Subcutaneous abdominal adipose tissue (tissue), 5 donors: ENCODE measurements around the gene NRIP1.

ENCODE experiments used
- H3K27ac ChIP-seq: one replicate; pipeline ENCODE4 v1.7.0; 2013; ENCODE audit warnings: low read depth, mild to moderate bottlenecking, inconsistent platforms, low read length, moderate library complexity
- H3K27me3 ChIP-seq, 5 donors: one replicate each; pipeline ENCODE4 v1.7.0; 2013; ENCODE audit warnings: low read length in 5 of 5, inconsistent platforms in 1 of 5; ENCODE audit not compliant: control insufficient read depth in 5 of 5, insufficient read depth in 4 of 5
- H3K36me3 ChIP-seq, 5 donors: one replicate each; pipeline ENCODE4 v1.7.0; 2013; ENCODE audit warnings: low read length in 5 of 5; ENCODE audit not compliant: control insufficient read depth in 5 of 5, insufficient read depth in 5 of 5
- H3K4me1 ChIP-seq, 5 donors: one replicate each; pipeline ENCODE4 v1.7.0; 2013; ENCODE audit warnings: low read length in 5 of 5, mild to moderate bottlenecking in 3 of 5, moderate library complexity in 1 of 5; ENCODE audit not compliant: control insufficient read depth in 5 of 5, insufficient read depth in 5 of 5
- H3K4me3 ChIP-seq, 5 donors: one replicate each; pipeline ENCODE4 v1.7.0; 2013; ENCODE audit warnings: low read length in 5 of 5, low read depth in 1 of 5
- H3K9ac ChIP-seq, 5 donors: one replicate each; pipeline ENCODE4 v1.7.0; 2013; ENCODE audit warnings: low read length in 5 of 5, mild to moderate bottlenecking in 4 of 5, moderate library complexity in 3 of 5
- H3K9me3 ChIP-seq, 5 donors: one replicate each; pipeline ENCODE4 v1.7.0; 2013; ENCODE audit warnings: low read length in 5 of 5; ENCODE audit not compliant: control insufficient read depth in 5 of 5
- donor health status: healthy.
- donor health status: healthy.
- donor health status: healthy.
- donor health status: healthy.
- donor health status: healthy.

The NRIP1 gene

DNA sequence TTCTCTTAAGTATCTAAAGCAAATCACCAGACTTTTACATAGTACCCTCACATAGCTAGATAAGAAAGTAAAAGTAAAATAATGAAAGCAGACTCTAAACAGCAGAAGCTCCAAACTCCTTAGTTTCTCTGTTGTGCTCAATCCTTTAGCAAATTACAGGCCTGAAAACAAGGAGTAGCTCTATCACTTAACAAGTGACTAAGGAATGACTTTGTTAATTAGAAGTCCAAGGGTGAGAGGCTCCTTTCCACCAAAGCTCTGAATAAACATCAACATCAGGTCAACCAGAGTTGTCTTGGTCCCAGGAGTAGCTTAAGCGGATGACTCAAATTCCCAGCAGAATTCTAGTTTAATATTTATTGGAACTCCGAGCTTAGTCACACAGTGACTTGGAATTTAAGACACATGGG is 5.9 kb downstream of the NRIP1 start:
- Histone ChIP-seq H3K4me1 (peaks cover 8 to 83% (median 80%) of the 10 kb centered on the region in 5 donors), H3K9ac (peak overlapping the region in 3 of 5 donors; percentile 26 to 84 (median 71))

GRCh38 chr21:15057285-15057684 is 7.5 kb downstream of the NRIP1 start:
- H3K4me1 ChIP-seq = peaks cover 8 to 91% (median 82%) of the 10 kb centered on the region in 5 donors
- no peaks in the 10 kb centered on the region for H3K9me3 ChIP-seq
- H3K27me3 ChIP-seq = no peaks in the 10 kb centered on the region
- peak overlapping the region in 3 of 5 donors; percentile 28 to 55 (median 50) for H3K4me3 ChIP-seq
- peak overlapping the region; percentile 97 for H3K27ac ChIP-seq
- peak overlapping the region in 3 of 5 donors; percentile 2 to 84 (median 71) for H3K9ac ChIP-seq
- H3K36me3 ChIP-seq = no peaks in the 10 kb centered on the region

More for the DNA sequence above, 5.9 kb downstream of the NRIP1 start:
- Histone ChIP-seq H3K27ac (peak overlapping the region; percentile 97), H3K36me3 (no peaks in the 10 kb centered on the region), H3K27me3 (no peaks in the 10 kb centered on the region), H3K9me3 (no peaks in the 10 kb centered on the region), H3K4me3 (peak overlapping the region in 3 of 5 donors; percentile 2 to 55 (median 47))

- Histone ChIP-seq H3K4me3 (peak overlapping the region in 1 of 5 donors; percentile 8), H3K9ac (no peak overlapping the region), H3K4me1 (peaks cover 10 to 92% (median 81%) of the 10 kb centered on the region in 5 donors), H3K27me3 (no peaks in the 10 kb centered on the region), H3K27ac (peak overlapping the region; percentile 97), H3K9me3 (no peaks in the 10 kb centered on the region), H3K36me3 (no peaks in the 10 kb centered on the region)
Observed at GRCh38 chr21:15054606-15055239, 10.1 kb downstream of the NRIP1 start.

DNA sequence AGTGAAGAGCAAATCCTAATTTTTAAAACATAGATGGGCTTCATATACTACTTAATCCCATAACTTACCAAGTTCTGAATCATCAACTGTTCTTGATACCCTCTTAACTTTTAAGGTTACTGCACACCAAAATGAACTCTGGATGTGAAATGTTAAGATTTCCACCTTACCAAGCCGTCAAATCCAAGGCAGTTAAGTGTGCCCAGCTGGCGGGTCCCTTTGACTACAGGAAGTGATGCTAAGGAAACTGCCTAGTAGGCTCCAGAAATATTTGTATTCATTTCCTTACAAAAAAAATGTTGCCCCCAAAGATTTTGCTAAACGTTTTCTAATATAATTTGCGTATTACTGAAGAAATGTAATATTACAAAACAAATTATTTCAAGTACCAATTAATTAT is 10.7 kb downstream of the NRIP1 start:
- Histone ChIP-seq H3K9ac (no peak overlapping the region), H3K4me1 (peaks cover 9 to 93% (median 77%) of the 10 kb centered on the region in 5 donors), H3K9me3 (no peaks in the 10 kb centered on the region), H3K27ac (peak overlapping the region; percentile 97), H3K4me3 (peak overlapping the region in 1 of 5 donors; percentile 8), H3K36me3 (no peaks in the 10 kb centered on the region), H3K27me3 (no peaks in the 10 kb centered on the region)

DNA sequence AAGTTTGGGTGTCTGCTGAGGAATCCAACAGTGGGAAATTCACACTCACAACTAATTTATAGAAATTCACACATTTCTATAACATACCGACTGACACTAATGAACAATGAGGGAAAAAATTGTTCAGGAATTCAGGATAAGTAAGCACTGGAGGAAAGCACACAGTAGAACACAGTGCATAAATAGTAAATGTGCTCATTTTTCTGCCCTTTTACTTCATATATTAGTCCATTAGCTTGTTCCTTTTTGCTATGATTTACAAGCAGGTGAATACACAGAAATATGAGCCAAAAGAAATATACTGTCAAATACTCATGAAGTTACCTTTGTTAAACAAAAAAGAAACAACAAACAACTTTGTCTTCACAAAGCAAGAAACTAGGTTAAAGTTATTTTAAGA is 11.3 kb downstream of the NRIP1 start:
- H3K9ac ChIP-seq = no peak overlapping the region
- H3K4me1 ChIP-seq = peaks cover 7 to 91% (median 75%) of the 10 kb centered on the region in 5 donors
- no peak overlapping the region for H3K4me3 ChIP-seq
- no peaks in the 10 kb centered on the region for H3K36me3 ChIP-seq
- no peaks in the 10 kb centered on the region for H3K27me3 ChIP-seq
- H3K27ac ChIP-seq = peak overlapping the region; percentile 52
- no peaks in the 10 kb centered on the region for H3K9me3 ChIP-seq

DNA sequence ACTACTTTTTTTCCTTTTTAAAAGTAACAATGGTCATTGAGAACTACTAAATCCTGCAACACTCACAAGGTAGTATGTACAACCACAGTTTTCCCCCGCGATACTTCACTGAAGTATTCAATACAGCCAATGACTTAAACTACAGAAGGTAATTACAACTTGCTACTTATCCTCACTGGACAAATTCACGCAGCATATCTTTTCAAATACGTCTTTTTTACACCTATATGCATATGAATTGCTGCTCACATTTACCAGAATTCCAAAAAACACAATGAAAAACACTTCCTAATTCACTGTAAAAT is 12.4 kb downstream of the NRIP1 start:
- Histone ChIP-seq H3K9me3 (no peaks in the 10 kb centered on the region), H3K4me3 (no peak overlapping the region), H3K36me3 (no peaks in the 10 kb centered on the region), H3K27me3 (no peaks in the 10 kb centered on the region), H3K4me1 (peaks cover 4 to 89% (median 71%) of the 10 kb centered on the region in 5 donors), H3K27ac (peak overlapping the region; percentile 52), H3K9ac (peak overlapping the region in 2 of 5 donors; percentile 36 to 53)

- H3K4me3 ChIP-seq = peak overlapping the region in 3 of 5 donors; percentile 2 to 14 (median 3)
- H3K9ac ChIP-seq = peak overlapping the region in 2 of 5 donors; percentile 36 to 53
Observed at GRCh38 chr21:15051644-15052458, 12.9 kb downstream of the NRIP1 start.

DNA sequence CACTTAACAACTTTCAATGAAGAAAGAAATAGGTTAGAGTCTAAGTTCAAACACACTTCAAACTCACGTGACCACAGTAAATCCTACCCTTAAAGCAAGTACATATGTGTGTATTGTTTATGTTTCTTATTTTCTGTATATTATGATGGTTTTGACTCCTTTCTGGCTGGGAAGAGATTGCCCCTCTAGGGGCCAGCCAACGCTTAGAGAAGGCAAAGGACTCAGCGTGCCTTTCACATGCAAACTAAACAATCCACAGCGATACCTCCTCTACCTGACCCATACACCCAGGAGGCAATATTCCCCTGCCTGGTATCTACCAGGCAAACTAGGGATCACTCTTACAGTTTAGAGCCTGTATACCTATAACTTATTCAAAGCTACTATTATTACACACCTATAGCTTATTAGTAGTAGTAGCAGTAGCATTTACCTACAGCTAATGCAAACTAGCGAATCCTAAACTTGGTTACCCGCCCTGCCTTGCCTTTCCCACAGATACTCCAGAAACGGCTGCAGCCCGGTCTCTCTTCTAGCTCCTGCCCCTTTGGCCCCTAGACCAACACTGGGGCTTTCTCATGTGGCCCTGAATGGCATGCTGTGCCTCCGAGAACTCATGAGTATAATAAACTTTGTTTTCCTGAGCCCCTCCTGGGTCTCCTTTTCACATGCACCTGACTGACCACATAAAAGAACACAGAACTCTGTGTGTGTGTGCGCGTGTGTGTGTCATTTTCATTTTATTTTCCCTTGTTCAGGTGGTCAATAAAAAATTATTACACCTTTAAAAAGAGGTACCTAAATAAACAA is 14.0 kb downstream of the NRIP1 start:
- Histone ChIP-seq H3K4me1 (peaks cover 2 to 75% (median 54%) of the 10 kb centered on the region in 5 donors), H3K4me3 (peak overlapping the region in 2 of 5 donors; percentile 19 to 29), H3K9me3 (no peaks in the 10 kb centered on the region), H3K27me3 (no peaks in the 10 kb centered on the region), H3K36me3 (peaks cover 0 to 4% (median 0%) of the 10 kb centered on the region in 5 donors), H3K27ac (peak overlapping the region; percentile 52), H3K9ac (peak overlapping the region in 1 of 5 donors; percentile 47)

More at GRCh38 chr21:15051644-15052458, 12.9 kb downstream of the NRIP1 start:
- Histone ChIP-seq H3K36me3 (no peaks in the 10 kb centered on the region), H3K4me1 (peaks cover 2 to 84% (median 65%) of the 10 kb centered on the region in 5 donors), H3K27me3 (no peaks in the 10 kb centered on the region), H3K9me3 (no peaks in the 10 kb centered on the region), H3K27ac (peak overlapping the region; percentile 52)

- Histone ChIP-seq H3K9me3 (no peaks in the 10 kb centered on the region), H3K27me3 (no peaks in the 10 kb centered on the region), H3K9ac (no peak overlapping the region)
Observed at GRCh38 chr21:15045017-15045416, 19.8 kb downstream of the NRIP1 start.

More at GRCh38 chr21:15045017-15045416, 19.8 kb downstream of the NRIP1 start:
- peaks cover 0 to 23% (median 7%) of the 10 kb centered on the region in 5 donors for H3K4me1 ChIP-seq
- no peak overlapping the region for H3K4me3 ChIP-seq
- no peak overlapping the region for H3K27ac ChIP-seq
- H3K36me3 ChIP-seq = peaks cover 10 to 16% (median 12%) of the 10 kb centered on the region in 5 donors
